ENCODE data around the gene CFAP69.

DNA sequence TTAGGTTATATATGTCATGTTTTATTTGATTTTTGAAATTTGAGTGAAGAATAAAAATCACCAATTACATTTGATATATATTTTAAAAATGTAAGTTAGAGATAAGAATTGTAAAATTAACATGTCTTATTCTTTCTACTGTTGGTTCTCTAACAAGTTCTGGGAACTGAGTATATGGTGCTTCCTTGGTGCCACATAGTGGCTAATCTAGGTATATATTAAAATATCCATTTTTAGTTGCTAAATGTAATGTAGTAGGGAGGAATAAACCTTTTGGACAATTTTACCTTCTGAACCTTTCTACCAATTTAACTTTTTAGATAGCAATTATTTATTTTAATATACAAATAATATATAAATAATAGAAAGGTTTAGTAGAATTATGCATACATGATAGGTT, 17.5 kb downstream of the CFAP69 start:
- TF ChIP-seq POLR2A (IDR thresholded peaks at IDR 0.05; ENCODE audit: control extremely low read depth in 1 of 2, low read depth in 2 of 2, low read length in 2 of 2) (no peak), EP300 (IDR thresholded peaks at IDR 0.05; ENCODE audit: borderline replicate concordance in 1 of 2, low read depth in 2 of 2, low read length in 2 of 2) (no peak), EZH2 (IDR thresholded peaks at IDR 0.05; ENCODE audit: low read depth, low read length, severe bottlenecking) (no peak), EGR1 (IDR thresholded peaks at IDR 0.05; ENCODE audit: borderline replicate concordance, low read depth, low read length) (no peak), TAF1 (IDR thresholded peaks at IDR 0.05; ENCODE audit: low read depth, low read length) (no peak), RAD21 (IDR thresholded peaks at IDR 0.05 in 1 of 2, conservative IDR thresholded peaks at IDR 0.05 in 1 of 2; ENCODE audit: low read depth in 2 of 2, low read length in 2 of 2) (peak in 1 of 2 experiments; percentile 75; a peak in 3 of 4 replicates), HDAC6 (IDR thresholded peaks at IDR 0.05; ENCODE audit: low read depth, low read length) (no peak), CTCF (IDR thresholded peaks at IDR 0.05; ENCODE audit: control extremely low read depth in 1 of 3, insufficient read depth in 1 of 3, low read depth in 1 of 3, low read length in 3 of 3) (peak in 2 of 3 experiments; percentile 23 to 25; a peak in 2 of 4 replicates), POLR2AphosphoS5 (IDR thresholded peaks at IDR 0.05; ENCODE audit: low read depth, low read length) (no peak), YY1 (IDR thresholded peaks at IDR 0.05; ENCODE audit: low read depth, low read length) (no peak)
- TF ChIP-seq, protein P1, sequence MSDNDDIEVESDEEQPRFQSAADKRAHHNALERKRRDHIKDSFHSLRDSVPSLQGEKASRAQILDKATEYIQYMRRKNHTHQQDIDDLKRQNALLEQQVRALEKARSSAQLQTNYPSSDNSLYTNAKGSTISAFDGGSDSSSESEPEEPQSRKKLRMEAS (IDR thresholded peaks at IDR 0.05) = no peak
